Heart left ventricle (tissue), 16 donors: Measurements from ENCODE around the gene ELAVL1. TPM values are rescaled to one million over a fixed set of nuclear protein-coding genes. Genes with fewer than 3 reads are reported as not detected.

Source experiments
- ATAC-seq, 4 donors: fragments of 200-7000 bp; cut with Tn5 transposase; one replicate each; pipeline ENCODE4 v1.9.1; 2020 to 2022; ENCODE audit warnings: moderate library complexity in 4 of 4, mild to moderate bottlenecking in 3 of 4, moderate number of reproducible peaks in 1 of 4
- DNase-seq, 5 donors: peaks; one replicate each; pipeline ENCODE4 v3.0.0-alpha.2; 2020
- H3K27ac ChIP-seq, 12 donors: fragments of 200-600 bp; sonication (generic) in 4 of 12; one replicate each; pipeline versions ENCODE4 v1.5.0 to v1.8.0; 2016 to 2022; ENCODE audit warnings: mild to moderate bottlenecking in 2 of 12
- H3K27me3 ChIP-seq, 9 donors: fragments of 200-600 bp; sonication (generic) in 2 of 9; one replicate each; pipeline versions ENCODE4 v1.5.1 to v1.8.0; 2016 to 2022; ENCODE audit warnings: mild to moderate bottlenecking in 3 of 9
- H3K36me3 ChIP-seq, 9 donors: fragments of 200-600 bp; sonication (generic) in 2 of 9; one replicate each; pipeline versions ENCODE4 v1.5.0 to v1.8.0; 2018 to 2022; ENCODE audit warnings: mild to moderate bottlenecking in 2 of 9
- H3K4me1 ChIP-seq, 12 donors: fragments of 200-600 bp; sonication (generic) in 4 of 12; one replicate each; pipeline versions ENCODE4 v1.5.0 to v1.8.0; 2016 to 2022; ENCODE audit warnings: mild to moderate bottlenecking in 3 of 12
- H3K4me3 ChIP-seq, 12 donors: fragments of 200-600 bp; sonication (generic) in 4 of 12; one replicate each; pipeline versions ENCODE4 v1.5.0 to v1.8.0; 2017 to 2022; ENCODE audit warnings: mild to moderate bottlenecking in 9 of 12, moderate library complexity in 4 of 12
- H3K9me3 ChIP-seq, 12 donors: fragments of 200-600 bp; sonication (generic) in 4 of 12; one replicate each; pipeline versions ENCODE4 v1.5.0 to v1.8.0; 2016 to 2022; ENCODE audit warnings: mild to moderate bottlenecking in 1 of 12
- CTCF ChIP-seq, 12 donors: fragments of 200-600 bp; sonication (generic) in 4 of 12; IDR thresholded peaks; one replicate each; pipeline versions ENCODE4 v1.5.0 to v1.8.0; 2018 to 2022; ENCODE audit warnings: antibody characterized with exemption in 12 of 12, mild to moderate bottlenecking in 5 of 12
- POLR2A ChIP-seq, 2 donors: fragments of 450-650 bp; IDR thresholded peaks; one replicate each; pipeline ENCODE4 v1.6.1; 2017; ENCODE audit warnings: antibody characterized with exemption in 2 of 2, mild to moderate bottlenecking in 2 of 2, moderate library complexity in 2 of 2
- WGBS, 4 donors: extraction: QIAGEN DNeasy Blood & Tissue Kit in 2 of 4; methylation state at CpG; one replicate each; pipeline versions ENCODE4 v1.1.5 to v1.1.7; 2013 to 2018; 5-methylcytosine and 5-hydroxymethylcytosine counted together
- intact Hi-C, 10 donors: fragments of 100-400 bp; cut with DNase I; formaldehyde crosslinking; loops; one replicate each; pipeline versions ENCODE4 v1.11.1 to v1.14.2; 2022
- polyA plus RNA-seq, 2 donors: library from polyadenylated mRNA; stranded (reverse); fragments of 200-250 nt; gene quantifications; one replicate each; pipeline ENCODE4 v1.2.3, GENCODE V29; 2013
- total RNA-seq, 9 donors: library from RNA; depleted of rRNA in 2 of 9; stranded (reverse); fragments of >200 nt in 2 of 9; fragmentation: NEBNext Ultra II Directional in 3 of 9; extraction: Animal tissue kit (Norgen Biotek cat#: 25700) in 3 of 9; gene quantifications; one replicate each; pipeline versions ENCODE4 v1.1.0 to v1.2.4, GENCODE V29; 2016 to 2023
- donor health status: ischemic (EF 13 %, LVEDD 7.1; RV severe dilation, severe dysfunction).
- donor health status: healthy with polysubstance abuse.
- donor health status: DM: no; HTN: yes; CAD: no.
- donor health status: DM: no; HTN: no; CAD: no.
- donor health status: ischemic (EF 25% LVEDD 6.9; RV normal size, moderate dysfunction).
- donor health status: ischemic (EF 25% LVEDD 5.7; RV mildly dilated, moderate dysfunction).
- donor health status: healthy.
- donor health status: DM: yes; HTN: yes; CAD: no.
- donor health status: ischemic (EF 35%, LVEDD 5.7; RV mildly dilated, moderate dysfunction).
- donor health status: nonischemic (EF 11% LVEDD 7.7; RV severe dilation, severe dysfunction).
- donor health status: DM: yes; HTN: yes; CAD: no.
- donor health status: PGD.
- donor health status: ischemic (EF 29% LVEDD 5.4; RV normal size, mild dysfunction).
- donor health status: nonischemic (EF 23%, LVEDD 6.1; RV moderate dilation, normal function).

Gene ELAVL1
- total and polyA plus RNA-seq, 11 donors: 9.8 to 62.0 (median 52.6) TPM

DNA sequence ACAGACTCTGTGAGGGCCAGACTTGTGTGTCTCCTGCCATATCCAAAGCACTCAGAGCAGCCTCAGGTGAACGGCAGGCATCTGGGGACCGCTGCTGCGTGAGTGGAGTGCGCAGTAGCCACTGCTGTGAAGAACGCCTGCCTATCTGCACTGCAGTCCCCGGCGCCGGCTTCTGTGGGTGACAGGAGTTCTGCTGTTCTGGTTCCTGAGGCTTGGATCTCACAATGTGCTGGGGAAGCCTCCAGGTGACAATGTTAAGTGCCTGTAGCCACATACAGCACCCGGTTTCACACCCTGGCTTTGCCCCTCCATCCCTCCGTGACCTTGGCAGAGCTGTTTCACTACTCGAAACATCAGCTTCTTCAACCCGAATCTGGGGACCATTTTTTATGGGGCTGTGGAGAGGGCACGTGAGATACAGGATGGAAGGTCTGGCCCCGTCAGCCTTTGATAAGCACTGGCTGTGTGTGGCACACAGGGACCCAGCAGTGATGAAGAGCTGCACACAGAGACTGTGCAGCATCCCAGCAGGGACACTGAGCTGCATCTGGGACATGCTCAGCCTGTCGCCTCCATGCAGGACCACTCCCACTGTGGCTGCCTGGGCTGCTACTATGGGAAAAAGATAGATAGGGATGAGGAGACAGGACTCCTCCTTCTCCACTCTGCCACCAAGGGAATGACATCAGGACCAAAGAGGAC is 28.3 kb downstream of the ELAVL1 start:
- WGBS, 4 donors: 89 to 96% (median 94%) methylated on average over 12 to 15 of the region's 15 CpGs
- no peak overlapping the region for H3K27ac ChIP-seq

DNA sequence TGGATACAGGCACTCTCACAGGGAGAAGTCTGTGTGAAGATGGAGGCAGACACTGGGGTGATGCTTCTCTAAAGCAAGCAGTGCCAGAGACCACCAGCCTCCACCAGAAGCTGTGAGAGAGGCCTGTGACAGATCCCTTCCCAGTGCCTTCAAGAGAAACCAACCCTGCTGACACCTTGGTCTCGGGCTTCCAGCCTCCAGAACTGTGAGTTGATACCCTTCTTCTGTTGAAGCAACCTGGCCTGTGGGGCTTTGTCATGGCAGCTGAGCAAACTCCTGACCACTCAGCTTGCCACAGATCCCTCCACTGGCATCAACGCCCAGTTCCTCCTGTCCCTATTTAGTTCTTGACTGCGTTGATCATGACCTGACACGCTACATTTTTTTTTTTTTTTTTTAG is 29.0 kb downstream of the ELAVL1 start:
- no peaks in the 10 kb centered on the region for H3K27me3 ChIP-seq
- no peak overlapping the region for H3K27ac ChIP-seq
- 85 to 98% (median 94%) methylated on average over 4 of the region's 4 CpGs for WGBS, 4 donors
- ATAC-seq (no peak), DNase-seq (no peak)
- no peaks in the 10 kb centered on the region for H3K9me3 ChIP-seq
- peaks cover 3 to 80% (median 62%) of the 10 kb centered on the region in 9 donors for H3K36me3 ChIP-seq
- peaks cover 0 to 40% (median 9%) of the 10 kb centered on the region in 12 donors for H3K4me1 ChIP-seq
- no peak overlapping the region for H3K4me3 ChIP-seq
- intact Hi-C loops: loop anchor here in 1 of 10 donors (10.0 kb wide), 1 partner anchor 278 kb away; no protein-coding TSS in a partner anchor
- TF ChIP-seq CTCF (IDR thresholded peaks at IDR 0.05) (no peak), POLR2A (IDR thresholded peaks at IDR 0.05) (no peak)

More for the DNA sequence above, 28.3 kb downstream of the ELAVL1 start:
- Histone ChIP-seq H3K9me3 (no peaks in the 10 kb centered on the region), H3K36me3 (peaks cover 3 to 79% (median 57%) of the 10 kb centered on the region in 9 donors), H3K4me3 (no peak overlapping the region), H3K4me1 (peaks cover 0 to 47% (median 12%) of the 10 kb centered on the region in 12 donors), H3K27me3 (no peaks in the 10 kb centered on the region)
- TF ChIP-seq POLR2A (IDR thresholded peaks at IDR 0.05): no peak
- TF ChIP-seq CTCF (IDR thresholded peaks at IDR 0.05): no peak
- intact Hi-C loops: loop anchor here in 1 of 10 donors (10.0 kb wide), 1 partner anchor 278 kb away; no protein-coding TSS in a partner anchor
- ATAC-seq (no peak), DNase-seq (peak in 1 of 5 donors; percentile 38)

GRCh38 chr19:7975037-7975436 is 30.4 kb downstream of the ELAVL1 start:
- TF ChIP-seq POLR2A (IDR thresholded peaks at IDR 0.05) (no peak), CTCF (IDR thresholded peaks at IDR 0.05) (no peak)
- WGBS, 4 donors: 56 to 81% (median 67%) methylated on average over 3 to 7 of the region's 7 CpGs
- Histone ChIP-seq H3K27me3 (no peaks in the 10 kb centered on the region), H3K4me1 (peaks cover 0 to 44% (median 9%) of the 10 kb centered on the region in 12 donors), H3K36me3 (peaks cover 0 to 80% (median 58%) of the 10 kb centered on the region in 9 donors), H3K9me3 (no peaks in the 10 kb centered on the region), H3K4me3 (no peak overlapping the region), H3K27ac (peak overlapping the region in 4 of 12 donors; percentile 45 to 80 (median 67))
- DNase-seq (peak; percentile 45 to 71 (median 64)), ATAC-seq (peak; percentile 39 to 57 (median 52))
- intact Hi-C loops: loop anchor here in 1 of 10 donors (10.0 kb wide), 1 partner anchor 280 kb away; no protein-coding TSS in a partner anchor

- H3K27me3 ChIP-seq: no peaks in the 10 kb centered on the region
- TF ChIP-seq POLR2A (IDR thresholded peaks at IDR 0.05) (no peak), CTCF (IDR thresholded peaks at IDR 0.05) (peak in 2 of 12 donors; percentile 20 to 21)
- no peaks in the 10 kb centered on the region for H3K9me3 ChIP-seq
- ATAC-seq: peak; percentile 82 to 90 (median 86)
- peak; percentile 68 to 88 (median 83) for DNase-seq
- H3K27ac ChIP-seq: peak overlapping the region in 7 of 12 donors; percentile 6 to 80 (median 62)
- intact Hi-C loops: loop anchor here in 2 of 10 donors (5.0 to 10.0 kb wide), 2 partner anchors 278 to 281 kb away; no protein-coding TSS in a partner anchor
- H3K36me3 ChIP-seq: peaks cover 0 to 79% (median 53%) of the 10 kb centered on the region in 9 donors
- no peak overlapping the region for H3K4me3 ChIP-seq
- 39 to 75% (median 59%) methylated on average over 9 to 12 of the region's 12 CpGs for WGBS, 4 donors
- peaks cover 0 to 42% (median 9%) of the 10 kb centered on the region in 12 donors for H3K4me1 ChIP-seq
Measured at GRCh38 chr19:7973883-7974282, 31.6 kb downstream of the ELAVL1 start.
